MM.1S (cell line): ENCODE results near the gene TMEM225B.

Experiments used
- EZH2phosphoT487 ChIP-seq: fragments of 300-600 bp; sonication (generic); IDR thresholded peaks from 2 replicates; pipeline ENCODE4 v1.6.1; 2018; ENCODE audit warnings: antibody characterized with exemption, low read length
- TF ChIP-seq, protein P1 (sequence below): fragments of 300-600 bp; sonication (generic); IDR thresholded peaks from 2 replicates; pipeline ENCODE4 v1.5.1; 2016; ENCODE audit warnings: antibody characterized with exemption, low read length, mixed read lengths

GRCh38 chr7:99643464-99643863 lies 45.4 kb downstream of the TMEM225B start:
- TF ChIP-seq, protein P1, sequence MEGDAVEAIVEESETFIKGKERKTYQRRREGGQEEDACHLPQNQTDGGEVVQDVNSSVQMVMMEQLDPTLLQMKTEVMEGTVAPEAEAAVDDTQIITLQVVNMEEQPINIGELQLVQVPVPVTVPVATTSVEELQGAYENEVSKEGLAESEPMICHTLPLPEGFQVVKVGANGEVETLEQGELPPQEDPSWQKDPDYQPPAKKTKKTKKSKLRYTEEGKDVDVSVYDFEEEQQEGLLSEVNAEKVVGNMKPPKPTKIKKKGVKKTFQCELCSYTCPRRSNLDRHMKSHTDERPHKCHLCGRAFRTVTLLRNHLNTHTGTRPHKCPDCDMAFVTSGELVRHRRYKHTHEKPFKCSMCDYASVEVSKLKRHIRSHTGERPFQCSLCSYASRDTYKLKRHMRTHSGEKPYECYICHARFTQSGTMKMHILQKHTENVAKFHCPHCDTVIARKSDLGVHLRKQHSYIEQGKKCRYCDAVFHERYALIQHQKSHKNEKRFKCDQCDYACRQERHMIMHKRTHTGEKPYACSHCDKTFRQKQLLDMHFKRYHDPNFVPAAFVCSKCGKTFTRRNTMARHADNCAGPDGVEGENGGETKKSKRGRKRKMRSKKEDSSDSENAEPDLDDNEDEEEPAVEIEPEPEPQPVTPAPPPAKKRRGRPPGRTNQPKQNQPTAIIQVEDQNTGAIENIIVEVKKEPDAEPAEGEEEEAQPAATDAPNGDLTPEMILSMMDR, result no peak
- TF ChIP-seq EZH2phosphoT487, result no peak
